Measurements from ENCODE around the gene CCL14.
"Not testable (repeated sequence)": the region's sequence is repeated elsewhere in the genome, so short reads cannot be mapped to it uniquely, and the experiment has no call there.

Gene CCL14

GRCh38 chr17:35942588-35943186, 43.8 kb downstream of the CCL14 start:
- no peak for DNase-seq (ENCODE audit: low read depth)

- DNase-seq (ENCODE audit: low read depth), result not testable (repeated sequence)
Measured at GRCh38 chr17:35938492-35938891, 48.0 kb downstream of the CCL14 start.

DNA sequence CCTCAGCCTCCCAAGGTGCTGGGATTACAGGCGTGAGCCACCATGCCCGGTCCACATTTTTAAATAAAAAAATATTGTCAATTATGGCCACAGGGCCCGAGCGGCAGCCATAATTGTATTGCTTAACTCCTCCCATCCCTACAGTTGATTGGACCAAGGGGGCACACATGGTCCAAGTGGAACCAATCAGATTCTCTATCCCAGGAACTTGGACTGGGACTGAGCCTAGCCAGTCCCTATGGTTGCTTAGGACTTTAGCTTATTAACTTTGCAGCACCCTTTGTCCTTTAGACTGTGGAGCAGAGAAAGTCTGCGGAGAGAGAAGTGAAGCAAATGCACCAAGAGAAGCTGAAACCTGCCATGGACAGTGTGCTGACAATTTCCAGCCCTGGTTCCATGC, 50.5 kb downstream of the CCL14 start:
- no peak for DNase-seq (ENCODE audit: low read depth)

DNA sequence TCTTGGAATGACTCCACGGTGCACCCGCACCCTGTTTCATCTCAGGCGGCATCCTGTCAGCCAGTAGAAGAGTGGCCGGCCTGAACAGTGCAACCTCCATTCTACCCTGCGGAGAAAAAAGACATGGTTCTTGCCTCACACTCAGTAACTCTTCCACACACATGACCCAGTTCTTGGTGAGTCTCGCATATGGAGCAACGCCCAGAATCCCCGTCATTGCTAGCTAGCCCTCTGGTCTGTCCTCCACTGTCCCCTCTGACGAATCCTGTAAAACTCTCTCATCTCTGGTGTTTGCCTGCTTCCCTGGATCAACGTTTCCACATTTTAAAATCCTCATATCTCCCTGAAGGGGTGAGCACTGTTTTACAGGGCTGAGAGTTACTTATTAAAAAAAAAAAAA, 51.8 kb downstream of the CCL14 start:
- DNase-seq (ENCODE audit: low read depth), result no peak
